GM23338 (cell line): ENCODE results near the gene SLK. TPM values are rescaled to one million over a fixed set of nuclear protein-coding genes. Genes with fewer than 3 reads are reported as not detected.

Source experiments
- ATAC-seq: fragments of 200-7000 bp; cut with Tn5 transposase; 3 replicates; pipeline ENCODE4 v1.9.1; 2020
- DNase-seq: peaks from one replicate; pipeline ENCODE4 v3.0.0-alpha.2; 2015; ENCODE audit warnings: low spot score
- H2AFZ ChIP-seq: fragments of 200-600 bp; sonication (generic); 2 replicates; pipeline ENCODE4 v1.8.0; 2016; ENCODE audit warnings: antibody characterized with exemption, mild to moderate bottlenecking, moderate library complexity
- H3F3A ChIP-seq: fragments of 200-600 bp; sonication (generic); replicated peaks from 2 replicates; pipeline ENCODE4 v1.8.0; 2017; ENCODE audit warnings: antibody characterized with exemption, mixed run types, low read depth
- H3K27ac ChIP-seq: fragments of 200-600 bp; sonication (generic); 2 replicates; pipeline ENCODE4 v1.6.1; 2016; ENCODE audit warnings: low read depth
- H3K27me3 ChIP-seq: fragments of 200-600 bp; sonication (generic); 2 replicates; pipeline ENCODE4 v1.8.0; 2016; ENCODE audit warnings: mild to moderate bottlenecking, mixed run types, moderate library complexity; ENCODE audit not compliant: insufficient read depth
- H3K36me3 ChIP-seq: fragments of 200-600 bp; sonication (generic); 2 replicates; pipeline ENCODE4 v1.8.0; 2016; ENCODE audit warnings: mild to moderate bottlenecking; ENCODE audit not compliant: insufficient read depth
- H3K4me1 ChIP-seq: fragments of 200-600 bp; sonication (generic); 2 replicates; pipeline ENCODE4 v1.8.0; 2016; ENCODE audit warnings: mild to moderate bottlenecking, moderate library complexity; ENCODE audit not compliant: insufficient read depth
- H3K4me2 ChIP-seq: fragments of 200-600 bp; sonication (generic); 2 replicates; pipeline ENCODE4 v1.7.1; 2017; ENCODE audit warnings: mixed run types
- H3K4me3 ChIP-seq: fragments of 200-600 bp; sonication (generic); 2 replicates; pipeline ENCODE4 v1.6.1; 2016; ENCODE audit warnings: mixed run types
- H3K79me2 ChIP-seq: fragments of 200-600 bp; sonication (generic); replicated peaks from 2 replicates; pipeline ENCODE4 v1.8.0; 2017; ENCODE audit warnings: mild to moderate bottlenecking; ENCODE audit not compliant: insufficient read depth
- H3K9me2 ChIP-seq: fragments of 200-600 bp; sonication (generic); 2 replicates; pipeline ENCODE4 v1.8.0; 2017; ENCODE audit not compliant: insufficient read depth
- H4K20me1 ChIP-seq: fragments of 200-600 bp; sonication (generic); replicated peaks from 2 replicates; pipeline ENCODE4 v1.8.0; 2017; ENCODE audit warnings: mild to moderate bottlenecking; ENCODE audit not compliant: insufficient read depth
- H3K27ac Mint-ChIP-seq: 2 replicates; pipeline ENCODE4 v1.8.0; 2020; ENCODE audit warnings: inconsistent platforms, mild to moderate bottlenecking, moderate library complexity, mixed read lengths
- H3K27me3 Mint-ChIP-seq: 3 replicates; pipeline ENCODE4 v1.8.0; 2022; ENCODE audit warnings: low read depth, mild to moderate bottlenecking, moderate library complexity, mixed read lengths, inconsistent platforms; ENCODE audit not compliant: insufficient read depth, poor library complexity
- H3K36me3 Mint-ChIP-seq: 3 replicates; pipeline ENCODE4 v1.8.0; 2021; ENCODE audit warnings: low read depth, mild to moderate bottlenecking, inconsistent platforms, moderate library complexity, mixed read lengths
- H3K4me1 Mint-ChIP-seq: 3 replicates; pipeline ENCODE4 v1.8.0; 2020; ENCODE audit warnings: mild to moderate bottlenecking, inconsistent platforms, mixed read lengths
- H3K4me3 Mint-ChIP-seq: 3 replicates; pipeline ENCODE4 v1.8.0; 2021; ENCODE audit warnings: moderate library complexity, mild to moderate bottlenecking, inconsistent platforms, mixed read lengths
- H3K9me3 Mint-ChIP-seq: 3 replicates; pipeline ENCODE4 v1.8.0; 2020; ENCODE audit warnings: moderate library complexity, mild to moderate bottlenecking, inconsistent platforms, mixed read lengths
- CREB1 ChIP-seq: fragments of 250-450 bp; sonication (Bioruptor Pico); IDR thresholded peaks from 2 replicates; pipeline ENCODE4 v1.5.0; 2020; ENCODE audit warnings: low read depth, mild to moderate bottlenecking, moderate library complexity
- ETS1 ChIP-seq: IDR thresholded peaks from 2 replicates; pipeline ENCODE4 v1.6.1; 2016; ENCODE audit warnings: antibody characterized with exemption
- EZH2 ChIP-seq: fragments of 200-600 bp; sonication (generic); IDR thresholded peaks from one replicate; pipeline ENCODE4 v1.8.0; 2017; ENCODE audit warnings: antibody characterized with exemption, mild to moderate bottlenecking, low read depth; ENCODE audit not compliant: unreplicated experiment
- EZH2phosphoT487 ChIP-seq: fragments of 200-600 bp; sonication (generic); IDR thresholded peaks from one replicate; pipeline ENCODE4 v1.8.1; 2018; ENCODE audit warnings: antibody characterized with exemption; ENCODE audit not compliant: unreplicated experiment
- JUNB ChIP-seq: IDR thresholded peaks from one replicate; pipeline ENCODE4 v1.6.1; 2016; ENCODE audit warnings: antibody characterized with exemption; ENCODE audit not compliant: unreplicated experiment
- NANOG ChIP-seq: IDR thresholded peaks from 2 replicates; pipeline ENCODE4 v1.6.1; 2016; ENCODE audit warnings: antibody characterized with exemption, borderline replicate concordance
- REST ChIP-seq: IDR thresholded peaks from one replicate; pipeline ENCODE4 v1.6.1; 2018; ENCODE audit warnings: antibody characterized with exemption; ENCODE audit not compliant: unreplicated experiment
- STAT1 ChIP-seq: IDR thresholded peaks from one replicate; pipeline ENCODE4 v1.6.1; 2016; ENCODE audit warnings: antibody characterized with exemption; ENCODE audit not compliant: unreplicated experiment
- ZNF331 ChIP-seq: fragments of 250-450 bp; sonication (Bioruptor Pico); IDR thresholded peaks from 2 replicates; pipeline ENCODE4 v1.5.0; 2020; ENCODE audit warnings: low read depth, mild to moderate bottlenecking, moderate library complexity
- polyA plus RNA-seq: library from polyadenylated mRNA; unstranded; fragments of >200 nt; fragmentation: Nextera tagmentation; extraction: Ambion mirVana; gene quantifications from 2 replicates; pipeline ENCODE4 v1.2.1, GENCODE V29; 2016
- total RNA-seq: library from RNA; depleted of rRNA; stranded (reverse); fragments of >200 nt; shearing (Covaris generic); gene quantifications from 2 replicates; pipeline ENCODE4 v1.2.3, GENCODE V29; 2014
- TF ChIP-seq, protein P1 (sequence below), 2 experiments: fragments of 200-600 bp in 1 of 2; sonication (generic) in 1 of 2; conservative IDR thresholded peaks; 2 replicates each; pipeline versions ENCODE4 v1.5.1 to v1.6.1; 2016 to 2017; ENCODE audit warnings: antibody characterized with exemption in 2 of 2, low read depth in 2 of 2, mild to moderate bottlenecking in 2 of 2, moderate library complexity in 1 of 2

Gene SLK
- total and polyA plus RNA-seq, 2 experiments from 2014 or later, result 8.4 to 21.5 TPM

GRCh38 chr10:104025524-104025923 is 58.6 kb downstream of the SLK start:
- H4K20me1 ChIP-seq, result no peaks in the 10 kb centered on the region
- H3K27me3 ChIP-seq, result no peaks in the 10 kb centered on the region
- Mint-ChIP-seq H3K27me3 (no peaks in the 10 kb centered on the region), H3K9me3 (no peaks in the 10 kb centered on the region), H3K36me3 (0 out of 3 replicates have a peak, but pooled peaks cover 5% of the 10 kb centered on the region), H3K4me3 (no peak overlapping the region), H3K27ac (no peak overlapping the region), H3K4me1 (peaks cover 4% of the 10 kb centered on the region; the same call in 2 of the 3 replicates)
- H3F3A ChIP-seq, result no peaks in the 10 kb centered on the region
- DNase-seq (no peak), ATAC-seq (no peak)
- no peaks in the 10 kb centered on the region for H3K79me2 ChIP-seq
- H2AFZ ChIP-seq, result no peak overlapping the region
- H3K4me3 ChIP-seq, result no peak overlapping the region
- 0 out of 2 replicates have a peak, but pooled peaks cover 3% of the 10 kb centered on the region for H3K4me1 ChIP-seq
- no peak overlapping the region for H3K27ac ChIP-seq
- H3K4me2 ChIP-seq, result no peak overlapping the region
- H3K9me2 ChIP-seq, result no peaks in the 10 kb centered on the region
- TF ChIP-seq, protein P1, sequence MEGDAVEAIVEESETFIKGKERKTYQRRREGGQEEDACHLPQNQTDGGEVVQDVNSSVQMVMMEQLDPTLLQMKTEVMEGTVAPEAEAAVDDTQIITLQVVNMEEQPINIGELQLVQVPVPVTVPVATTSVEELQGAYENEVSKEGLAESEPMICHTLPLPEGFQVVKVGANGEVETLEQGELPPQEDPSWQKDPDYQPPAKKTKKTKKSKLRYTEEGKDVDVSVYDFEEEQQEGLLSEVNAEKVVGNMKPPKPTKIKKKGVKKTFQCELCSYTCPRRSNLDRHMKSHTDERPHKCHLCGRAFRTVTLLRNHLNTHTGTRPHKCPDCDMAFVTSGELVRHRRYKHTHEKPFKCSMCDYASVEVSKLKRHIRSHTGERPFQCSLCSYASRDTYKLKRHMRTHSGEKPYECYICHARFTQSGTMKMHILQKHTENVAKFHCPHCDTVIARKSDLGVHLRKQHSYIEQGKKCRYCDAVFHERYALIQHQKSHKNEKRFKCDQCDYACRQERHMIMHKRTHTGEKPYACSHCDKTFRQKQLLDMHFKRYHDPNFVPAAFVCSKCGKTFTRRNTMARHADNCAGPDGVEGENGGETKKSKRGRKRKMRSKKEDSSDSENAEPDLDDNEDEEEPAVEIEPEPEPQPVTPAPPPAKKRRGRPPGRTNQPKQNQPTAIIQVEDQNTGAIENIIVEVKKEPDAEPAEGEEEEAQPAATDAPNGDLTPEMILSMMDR (conservative IDR thresholded peaks at IDR 0.05; ENCODE audit: low read depth in 2 of 2), result no peak
- TF ChIP-seq NANOG (no peak), ETS1 (no peak), EZH2phosphoT487 (no peak), ZNF331 (CRISPR knock-in tag) (no peak), REST (no peak)
- H3K36me3 ChIP-seq, result no peaks in the 10 kb centered on the region

- no peaks in the 10 kb centered on the region for H3K27me3 Mint-ChIP-seq
- peaks cover 7% of the 10 kb centered on the region for H3K4me1 ChIP-seq
- H3K9me3 Mint-ChIP-seq, result no peaks in the 10 kb centered on the region
- no peak overlapping the region for H3K4me3 Mint-ChIP-seq
- H3K4me1 Mint-ChIP-seq, result peaks cover 10% of the 10 kb centered on the region
- no peak overlapping the region for H2AFZ ChIP-seq
- no peaks in the 10 kb centered on the region for H4K20me1 ChIP-seq
- H3K9me2 ChIP-seq, result no peaks in the 10 kb centered on the region
- ATAC-seq (no peak), DNase-seq (no peak)
- H3K27ac ChIP-seq, result no peak overlapping the region
- no peaks in the 10 kb centered on the region for H3K27me3 ChIP-seq
- H3K27ac Mint-ChIP-seq, result no peak overlapping the region
- H3K4me2 ChIP-seq, result no peak overlapping the region
- H3K36me3 Mint-ChIP-seq, result 0 out of 3 replicates have a peak, but pooled peaks cover 3% of the 10 kb centered on the region
- no peaks in the 10 kb centered on the region for H3K36me3 ChIP-seq
- H3K79me2 ChIP-seq, result no peaks in the 10 kb centered on the region
- H3F3A ChIP-seq, result no peaks in the 10 kb centered on the region
- no peak overlapping the region for H3K4me3 ChIP-seq
- TF ChIP-seq REST (no peak), ZNF331 (CRISPR knock-in tag) (no peak), EZH2phosphoT487 (no peak), STAT1 (no peak), JUNB (no peak), CREB1 (no peak), EZH2 (no peak)
- TF ChIP-seq, protein P1 (conservative IDR thresholded peaks at IDR 0.05; ENCODE audit: low read depth in 2 of 2), result no peak
These were observed 59.8 kb downstream of the SLK start for GRCh38 chr10:104026762-104027161.
